K562 (cell line): ENCODE measurements around the gene IPCEF1. TPM values are rescaled to one million over a fixed set of nuclear protein-coding genes. Genes with fewer than 3 reads are reported as not detected.

Experiments
- ATAC-seq: fragments of 200-7000 bp; cut with Tn5 transposase; 3 replicates; pipeline ENCODE4 v1.9.1; 2020; ENCODE audit warnings: moderate library complexity
- BruUV-seq: library from RNA; stranded (reverse); fragments of 400-500 nt; replicated peaks from 2 replicates; lab custom pipeline; 2021; lab: Mats Ljungman, UMichigan
- CTCF ChIA-PET: fragments of 300-600 bp; formaldehyde crosslinking; extraction: SDS; loops from one replicate; lab custom pipeline; 2021; ENCODE audit warnings: low intra/inter-chr PET ratio; lab: Yijun Ruan, JAX
- POLR2A ChIA-PET: fragments of 300-600, 350-650 bp; sonication (Branson Sonifier 250); formaldehyde crosslinking; extraction: SDS; loops from one replicate; lab custom pipeline; 2021; ENCODE audit warnings: antibody characterized with exemption, inconsistent platforms; lab: Yijun Ruan, JAX
- DNase-seq, 4 experiments: peaks; one replicate each; pipeline versions ENCODE4 v3.0.0 to v3.0.0-alpha.2; 2011 to 2018; ENCODE audit warnings: low spot score in 3 of 4, mixed read lengths in 3 of 4; ENCODE audit errors: extremely low read depth in 1 of 4
- FAIRE-seq: peaks from 2 replicates; lab custom pipeline; 2011; peaks lifted over from hg19 to GRCh38; lab: Jason Lieb, UNC
- H2AFZ ChIP-seq: 2 replicates; pipeline ENCODE4 v1.6.0; 2011; ENCODE audit warnings: low read depth, low read length, control low read depth, inconsistent platforms
- H3K27ac ChIP-seq: fragments of 200-600 bp; 3 replicates; pipeline ENCODE4 v1.8.0; 2011; ENCODE audit warnings: low read depth, mild to moderate bottlenecking, control low read depth, inconsistent platforms, low read length, moderate library complexity, mixed read lengths; ENCODE audit errors: extremely low read depth
- H3K27me3 ChIP-seq, 2 experiments: fragments of 300-600 bp in 1 of 2; 2 replicates in 1 of 2; 3 replicates in 1 of 2; pipeline versions ENCODE4 v1.6.0 to v1.8.0; 2011; ENCODE audit warnings: inconsistent platforms in 2 of 2, low read length in 2 of 2, mild to moderate bottlenecking in 1 of 2, mixed read lengths in 1 of 2, moderate library complexity in 1 of 2; ENCODE audit not compliant: control insufficient read depth in 2 of 2, insufficient read depth in 2 of 2
- H3K36me3 ChIP-seq: fragments of 300-600 bp; 3 replicates; pipeline ENCODE4 v1.8.0; 2011; ENCODE audit warnings: mild to moderate bottlenecking, low read length, inconsistent platforms; ENCODE audit not compliant: control insufficient read depth, insufficient read depth
- H3K4me1 ChIP-seq, 2 experiments: fragments of 200-600 bp in 1 of 2; replicated peaks in 1 of 2; 2 replicates in 1 of 2; 3 replicates in 1 of 2; pipeline versions ENCODE4 v1.5.1 to v1.8.0; 2011; ENCODE audit warnings: inconsistent platforms in 2 of 2, low read length in 2 of 2, mild to moderate bottlenecking in 1 of 2, mixed read lengths in 1 of 2, moderate library complexity in 1 of 2; ENCODE audit not compliant: control insufficient read depth in 2 of 2, insufficient read depth in 2 of 2
- H3K4me2 ChIP-seq: 2 replicates; pipeline ENCODE4 v1.6.1; 2011; ENCODE audit warnings: low read length, control low read depth, inconsistent platforms, mixed read lengths; ENCODE audit not compliant: insufficient read depth
- H3K4me3 ChIP-seq: fragments of 200-600 bp; sonication (generic), shearing (Covaris generic); 2 replicates; pipeline ENCODE4 v1.5.1; 2016; ENCODE audit warnings: control low read depth, inconsistent platforms
- H3K79me2 ChIP-seq: fragments of 200-600 bp; 3 replicates; pipeline ENCODE4 v1.8.0; 2011; ENCODE audit warnings: low read length, inconsistent platforms; ENCODE audit not compliant: control insufficient read depth, insufficient read depth
- H3K9ac ChIP-seq, 2 experiments: 2 replicates each; pipeline versions ENCODE4 v1.6.0 to v1.6.1; 2011; ENCODE audit warnings: low read depth in 2 of 2, low read length in 2 of 2, control low read depth in 1 of 2, inconsistent platforms in 1 of 2, mild to moderate bottlenecking in 1 of 2, mixed read lengths in 1 of 2; ENCODE audit not compliant: insufficient read depth in 1 of 2
- H3K9me1 ChIP-seq: one replicate; pipeline ENCODE4 v1.6.0; 2011; ENCODE audit warnings: inconsistent platforms, mild to moderate bottlenecking, low read length, moderate library complexity; ENCODE audit not compliant: control insufficient read depth, insufficient read depth
- H3K9me3 ChIP-seq: replicated peaks from 2 replicates; pipeline ENCODE4 v1.5.1; 2011; ENCODE audit warnings: low read depth, low read length, inconsistent platforms; ENCODE audit not compliant: control insufficient read depth, insufficient read depth
- H4K20me1 ChIP-seq: replicated peaks from 2 replicates; pipeline ENCODE4 v1.6.1; 2011; ENCODE audit warnings: low read length, inconsistent platforms, mixed read lengths; ENCODE audit not compliant: control insufficient read depth, insufficient read depth
- BCLAF1 ChIP-seq, 2 experiments: fragments of 450-650 bp in 1 of 2; IDR thresholded peaks; 2 replicates each; pipeline ENCODE4 v1.6.1; 2011 to 2017; ENCODE audit warnings: low read depth in 2 of 2, antibody characterized with exemption in 1 of 2, borderline replicate concordance in 1 of 2, low read length in 1 of 2, mild to moderate bottlenecking in 1 of 2, mixed read lengths in 1 of 2; ENCODE audit not compliant: control insufficient read depth in 1 of 2
- CGGBP1 ChIP-seq: fragments of 250-450 bp; sonication (Bioruptor Pico); IDR thresholded peaks from 2 replicates; pipeline ENCODE4 v1.9.0; 2021; ENCODE audit warnings: mild to moderate bottlenecking
- FIP1L1 ChIP-seq: fragments of 200-400 bp; formaldehyde crosslinking; IDR thresholded peaks from 2 replicates; pipeline ENCODE4 v1.6.1; 2018; ENCODE audit warnings: mild to moderate bottlenecking, low read depth, low read length; ENCODE audit not compliant: poor library complexity, severe bottlenecking
- FOXK1 ChIP-seq: sonication (generic); formaldehyde crosslinking; IDR thresholded peaks from 2 replicates; pipeline ENCODE4 v1.8.0; 2022; ENCODE audit warnings: missing genetic modification reagents, mild to moderate bottlenecking, borderline replicate concordance
- HDAC3 ChIP-seq: fragments of 450-650 bp; IDR thresholded peaks from 2 replicates; pipeline ENCODE4 v1.6.1; 2018; ENCODE audit warnings: borderline replicate concordance, mild to moderate bottlenecking, moderate library complexity; ENCODE audit not compliant: partially characterized antibody
- HDGF ChIP-seq: fragments of 450-650 bp; IDR thresholded peaks from 2 replicates; pipeline ENCODE4 v1.6.1; 2016
- HMG20A ChIP-seq: fragments of 450-650 bp; formaldehyde crosslinking; conservative IDR thresholded peaks from 2 replicates; pipeline ENCODE4 v1.4.0; 2020; ENCODE audit warnings: mild to moderate bottlenecking, mixed read lengths
- NR2C2 ChIP-seq, 2 experiments: fragments of 200-800 bp in 1 of 2; sonication (Bioruptor generic) in 1 of 2; sonication (generic) in 1 of 2; formaldehyde crosslinking in 1 of 2; IDR thresholded peaks; 2 replicates each; pipeline versions ENCODE4 v1.6.1 to v1.8.0; 2016 to 2022; ENCODE audit warnings: mild to moderate bottlenecking in 1 of 2, missing compliant biosample characterization in 1 of 2, missing genetic modification characterization in 1 of 2, missing genetic modification reagents in 1 of 2
- RUNX1 ChIP-seq: sonication (generic); IDR thresholded peaks from 2 replicates; pipeline ENCODE4 v1.6.1; 2016; ENCODE audit warnings: antibody characterized with exemption, low read depth
- SFPQ ChIP-seq: fragments of 200-400 bp; formaldehyde crosslinking; IDR thresholded peaks from 2 replicates; pipeline ENCODE4 v1.6.1; 2017; ENCODE audit warnings: mild to moderate bottlenecking, low read depth, low read length, moderate library complexity
- TCF15 ChIP-seq: fragments of 250-450 bp; sonication (Bioruptor Pico); IDR thresholded peaks from 2 replicates; pipeline ENCODE4 v1.8.0; 2022; ENCODE audit warnings: moderate library complexity, mild to moderate bottlenecking, inconsistent platforms
- ZFP91 ChIP-seq: sonication (generic); formaldehyde crosslinking; IDR thresholded peaks from 2 replicates; pipeline ENCODE4 v1.8.0; 2022; ENCODE audit warnings: mild to moderate bottlenecking, missing genetic modification reagents
- ZFX ChIP-seq: sonication (generic); formaldehyde crosslinking; IDR thresholded peaks from 2 replicates; pipeline ENCODE4 v1.8.0; 2022; ENCODE audit warnings: mild to moderate bottlenecking, missing genetic modification reagents, moderate library complexity
- ZNF253 ChIP-seq: fragments of 250-450 bp; sonication (Bioruptor Pico); conservative IDR thresholded peaks from 2 replicates; pipeline ENCODE4 v1.6.1; 2021; ENCODE audit warnings: mild to moderate bottlenecking
- WGBS: fragments of 100-300 bp; shearing (Covaris generic); methylation state at CpG from one replicate; pipeline ENCODE4 v1.1.6; 2016; ENCODE audit warnings: low coverage, mixed read lengths; ENCODE audit not compliant: insufficient coverage; ENCODE audit errors: missing lambda C conversion rate; 5-methylcytosine and 5-hydroxymethylcytosine counted together
- in situ Hi-C: fragments of 300-500 bp; cut with MboI; formaldehyde crosslinking; loops from 4 replicates; pipeline ENCODE4 v1.15.0; 2018; ENCODE audit warnings: inconsistent platforms, mixed read lengths
- intact Hi-C: fragments of 100-400 bp; cut with micrococcal nuclease; formaldehyde crosslinking; loops from 2 replicates; pipeline ENCODE4 v1.14.2; 2022
- polyA plus RNA-seq, 8 experiments: library from polyadenylated mRNA; depleted of rRNA in 4 of 8; stranded (reverse) in 5 of 8; unstranded in 3 of 8; fragments of >200 nt; fragmentation: Nextera tagmentation in 2 of 8; fragmentation: Illumina TruSeq in 1 of 8; extraction: Ambion mirVana in 2 of 8; extraction: Trizol in 1 of 8; gene quantifications; 2 replicates each; pipeline versions ENCODE4 v1.2.1 to v1.2.3, GENCODE V29; 2011 to 2014; ENCODE audit warnings: inconsistent platforms in 1 of 8, missing spikeins in 1 of 8
- total RNA-seq, 7 experiments: library from RNA; depleted of rRNA in 6 of 7; stranded (reverse); fragments of >200 nt in 6 of 7; fragmentation: Illumina TruSeq in 2 of 7; extraction: Trizol in 2 of 7; gene quantifications; 2 replicates each; pipeline versions ENCODE4 v1.2.1 to v1.2.3, GENCODE V29; 2011 to 2021; ENCODE audit warnings: low replicate concordance in 1 of 7

IPCEF1 gene
- total and polyA plus RNA-seq, 9 of the 15 experiments (the other 6 are each of a cell fraction or from before 2014, with no cell fraction given): 0.14 to 0.18 TPM; not detected in 7

- H3K27ac ChIP-seq: no peak overlapping the region
- DNase-seq (no peak), FAIRE-seq (no peak), ATAC-seq (no peak)
- no peak overlapping the region for H3K4me2 ChIP-seq
- H3K4me3 ChIP-seq: no peak overlapping the region
- H3K79me2 ChIP-seq: no peaks in the 10 kb centered on the region
- no peaks in the 10 kb centered on the region for H3K9me1 ChIP-seq
- no peaks in the 10 kb centered on the region for H4K20me1 ChIP-seq
- intact Hi-C loops (no loop called here), in situ Hi-C loops (no loop called here)
- ChIA-PET CTCF (no interaction called here), POLR2A (no interaction called here)
- no TSS peak for BruUV-seq
- peaks cover 2 to 11% of the 10 kb centered on the region in 2 experiments; a peak in 2 of 5 replicates for H3K27me3 ChIP-seq
- no peak overlapping the region for H3K9ac ChIP-seq
- 2% methylated on average over 7 of the region's 7 CpGs for WGBS
- H2AFZ ChIP-seq: no peak overlapping the region
- no peaks in the 10 kb centered on the region for H3K36me3 ChIP-seq
- no peaks in the 10 kb centered on the region for H3K4me1 ChIP-seq
- H3K9me3 ChIP-seq: no peaks in the 10 kb centered on the region
- TF ChIP-seq HMG20A: no peak
- no peak for TF ChIP-seq FIP1L1
- TF ChIP-seq SFPQ: no peak
- TF ChIP-seq HDGF: no peak
- no peak for TF ChIP-seq RUNX1
- no peak for TF ChIP-seq HDAC3
- no peak for TF ChIP-seq ZFP91 (CRISPR knock-in tag)
- no peak for TF ChIP-seq BCLAF1 (IDR thresholded peaks at IDR 0.05; ENCODE audit: borderline replicate concordance in 1 of 2, control insufficient read depth in 1 of 2, low read depth in 2 of 2, low read length in 1 of 2)
- no peak for TF ChIP-seq NR2C2 (CRISPR knock-in tag; IDR thresholded peaks at IDR 0.05)
- TF ChIP-seq NR2C2 (tag; IDR thresholded peaks at IDR 0.05): no peak
- TF ChIP-seq ZFX (CRISPR knock-in tag): no peak
- TF ChIP-seq ZNF253 (CRISPR knock-in tag): no peak
- no peak for TF ChIP-seq TCF15 (CRISPR knock-in tag)
- TF ChIP-seq CGGBP1 (CRISPR knock-in tag): no peak
- no peak for TF ChIP-seq FOXK1 (CRISPR knock-in tag)
Measured at GRCh38 chr6:154246723-154247118, 109.9 kb downstream of the IPCEF1 start.
